22Rv1 (cell line): ENCODE results near the gene KIRREL3.

Experiments used
- ZFX ChIP-seq: fragments of 450-650 bp; IDR thresholded peaks from 2 replicates; pipeline ENCODE4 v1.6.1; 2017; ENCODE audit warnings: antibody characterized with exemption, borderline replicate concordance
- TF ChIP-seq, protein P1 (sequence below): fragments of 450-650 bp; IDR thresholded peaks from 2 replicates; pipeline ENCODE4 v1.5.1; 2017; ENCODE audit warnings: mild to moderate bottlenecking

- TF ChIP-seq, protein P1, sequence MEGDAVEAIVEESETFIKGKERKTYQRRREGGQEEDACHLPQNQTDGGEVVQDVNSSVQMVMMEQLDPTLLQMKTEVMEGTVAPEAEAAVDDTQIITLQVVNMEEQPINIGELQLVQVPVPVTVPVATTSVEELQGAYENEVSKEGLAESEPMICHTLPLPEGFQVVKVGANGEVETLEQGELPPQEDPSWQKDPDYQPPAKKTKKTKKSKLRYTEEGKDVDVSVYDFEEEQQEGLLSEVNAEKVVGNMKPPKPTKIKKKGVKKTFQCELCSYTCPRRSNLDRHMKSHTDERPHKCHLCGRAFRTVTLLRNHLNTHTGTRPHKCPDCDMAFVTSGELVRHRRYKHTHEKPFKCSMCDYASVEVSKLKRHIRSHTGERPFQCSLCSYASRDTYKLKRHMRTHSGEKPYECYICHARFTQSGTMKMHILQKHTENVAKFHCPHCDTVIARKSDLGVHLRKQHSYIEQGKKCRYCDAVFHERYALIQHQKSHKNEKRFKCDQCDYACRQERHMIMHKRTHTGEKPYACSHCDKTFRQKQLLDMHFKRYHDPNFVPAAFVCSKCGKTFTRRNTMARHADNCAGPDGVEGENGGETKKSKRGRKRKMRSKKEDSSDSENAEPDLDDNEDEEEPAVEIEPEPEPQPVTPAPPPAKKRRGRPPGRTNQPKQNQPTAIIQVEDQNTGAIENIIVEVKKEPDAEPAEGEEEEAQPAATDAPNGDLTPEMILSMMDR: no peak
- TF ChIP-seq ZFX: no peak
Observed at GRCh38 chr11:126943316-126943715, 57.3 kb downstream of the KIRREL3 start.
